Keratinocyte (primary cell): ENCODE results near the gene ATG4B. TPM values are rescaled to one million over a fixed set of nuclear protein-coding genes. Genes with fewer than 3 reads are reported as not detected.

Source experiments
- DNase-seq: peaks from one replicate; pipeline ENCODE4 v3.0.0-alpha.2; 2011; ENCODE audit warnings: low read depth, missing footprints, low spot score
- FAIRE-seq: peaks from 2 replicates; lab custom pipeline; 2011; peaks lifted over from hg19 to GRCh38; lab: Jason Lieb, UNC
- H2AFZ ChIP-seq: 2 replicates; pipeline ENCODE4 v1.6.0; 2012; ENCODE audit warnings: low read length, control low read depth, inconsistent platforms; ENCODE audit not compliant: control insufficient read depth
- H3K27ac ChIP-seq: 2 replicates; pipeline ENCODE4 v1.5.1; 2011; ENCODE audit warnings: low read length; ENCODE audit not compliant: control insufficient read depth, insufficient read depth
- H3K27me3 ChIP-seq: 3 replicates; pipeline ENCODE4 v1.6.0; 2011; ENCODE audit warnings: low read length; ENCODE audit not compliant: control insufficient read depth, insufficient read depth; ENCODE audit errors: extremely low read depth
- H3K36me3 ChIP-seq, 2 experiments: 2 replicates in 1 of 2; 3 replicates in 1 of 2; pipeline ENCODE4 v1.5.1; 2011; ENCODE audit warnings: low read length in 2 of 2, mild to moderate bottlenecking in 1 of 2; ENCODE audit not compliant: control insufficient read depth in 2 of 2, insufficient read depth in 2 of 2; ENCODE audit errors: extremely low read depth in 1 of 2
- H3K4me1 ChIP-seq: 3 replicates; pipeline ENCODE4 v1.5.1; 2011; ENCODE audit warnings: low read length; ENCODE audit not compliant: control insufficient read depth, insufficient read depth; ENCODE audit errors: extremely low read depth
- H3K4me2 ChIP-seq: 3 replicates; pipeline ENCODE4 v1.6.0; 2011; ENCODE audit warnings: low read depth, low read length; ENCODE audit not compliant: control insufficient read depth, insufficient read depth; ENCODE audit errors: extremely low read depth
- H3K4me3 ChIP-seq, 3 experiments: fragments of 200-600 bp in 1 of 3; sonication (generic) in 1 of 3; 2 replicates in 2 of 3; 3 replicates in 1 of 3; pipeline ENCODE4 v1.5.1; 2011 to 2016; ENCODE audit warnings: low read length in 3 of 3, mild to moderate bottlenecking in 3 of 3, control low read depth in 2 of 3, inconsistent platforms in 1 of 3, low read depth in 1 of 3, mixed read lengths in 1 of 3, mixed run types in 1 of 3, moderate library complexity in 1 of 3; ENCODE audit not compliant: control insufficient read depth in 2 of 3, insufficient read depth in 2 of 3; ENCODE audit errors: extremely low read depth in 1 of 3
- H3K79me2 ChIP-seq: 2 replicates; pipeline ENCODE4 v1.6.0; 2012; ENCODE audit warnings: low read length; ENCODE audit not compliant: control insufficient read depth, insufficient read depth
- H3K9ac ChIP-seq: 3 replicates; pipeline ENCODE4 v1.6.0; 2011; ENCODE audit warnings: low read length; ENCODE audit not compliant: control insufficient read depth, insufficient read depth; ENCODE audit errors: extremely low read depth
- H3K9me1 ChIP-seq: 3 replicates; pipeline ENCODE4 v1.6.0; 2011; ENCODE audit warnings: low read length; ENCODE audit not compliant: control insufficient read depth, insufficient read depth; ENCODE audit errors: extremely low read depth
- H3K9me3 ChIP-seq: 2 replicates; pipeline ENCODE4 v1.5.1; 2012; ENCODE audit warnings: low read depth, low read length; ENCODE audit not compliant: control insufficient read depth
- H4K20me1 ChIP-seq: 3 replicates; pipeline ENCODE4 v1.6.0; 2011; ENCODE audit warnings: low read length; ENCODE audit not compliant: control insufficient read depth, insufficient read depth; ENCODE audit errors: extremely low read depth
- CTCF ChIP-seq, 3 experiments: IDR thresholded peaks in 1 of 3; conservative IDR thresholded peaks in 1 of 3; optimal IDR thresholded peaks in 1 of 3; 2 replicates in 2 of 3; 3 replicates in 1 of 3; pipeline versions ENCODE3 to v1.5.1; 2011; ENCODE audit warnings: low read length in 3 of 3, mild to moderate bottlenecking in 3 of 3, moderate library complexity in 2 of 3, control low read depth in 1 of 3, inconsistent platforms in 1 of 3; ENCODE audit not compliant: insufficient read depth in 2 of 3; ENCODE audit errors: extremely low read depth in 1 of 3
- EZH2 ChIP-seq: IDR thresholded peaks from one replicate; pipeline ENCODE4 v1.6.1; 2012; ENCODE audit warnings: inconsistent platforms, mild to moderate bottlenecking, low read length, moderate library complexity
- dilution Hi-C: fragments of 300-500 bp; cut with MboI; formaldehyde crosslinking; loops from one replicate; pipeline ENCODE4 v1.7.0; 2020; ENCODE audit warnings: low sequenced_read_pairs; ENCODE audit not compliant: extremely low pct_ligation_motif_present
- polyA plus RNA-seq, 5 experiments: library from polyadenylated mRNA; depleted of rRNA in 3 of 5; stranded (reverse) in 3 of 5; stranded (forward) in 1 of 5; unstranded in 1 of 5; fragments of >200 nt; gene quantifications; 1 replicate in 1 of 5; 2 replicates in 3 of 5; 3 replicates in 1 of 5; pipeline versions ENCODE4 v1.2.1 to v1.2.3, GENCODE V29; 2011 to 2012; ENCODE audit warnings: missing spikeins in 2 of 5, low read depth in 1 of 5, low replicate concordance in 1 of 5

The ATG4B gene
- polyA plus RNA-seq, 1 donor (not counting 4 experiments of a cell fraction or from before 2014, with no cell fraction given): 69.0 TPM

- Histone ChIP-seq H3K36me3 (peaks cover 24 to 26% of the 10 kb centered on the region in 2 experiments), H3K9ac (no peak overlapping the region), H3K9me1 (no peaks in the 10 kb centered on the region), H3K4me2 (no peak overlapping the region), H4K20me1 (no peaks in the 10 kb centered on the region), H3K4me3 (no peak overlapping the region), H3K27ac (no peak overlapping the region), H3K9me3 (no peaks in the 10 kb centered on the region), H2AFZ (no peak overlapping the region), H3K79me2 (peaks cover 2% of the 10 kb centered on the region), H3K4me1 (no peaks in the 10 kb centered on the region), H3K27me3 (no peaks in the 10 kb centered on the region)
- no peak for TF ChIP-seq CTCF (optimal IDR thresholded peaks at IDR 0.05 in 1 of 3, IDR thresholded peaks at IDR 0.05 in 1 of 3, conservative IDR thresholded peaks at IDR 0.05 in 1 of 3; ENCODE audit: extremely low read depth in 1 of 3, insufficient read depth in 2 of 3, low read length in 3 of 3)
- TF ChIP-seq EZH2: no peak
- dilution Hi-C loops: no loop called here
- no peak for DNase-seq
- no peak for FAIRE-seq
These were observed 39.2 kb downstream of the ATG4B start for GRCh38 chr2:241676665-241677064.

DNA sequence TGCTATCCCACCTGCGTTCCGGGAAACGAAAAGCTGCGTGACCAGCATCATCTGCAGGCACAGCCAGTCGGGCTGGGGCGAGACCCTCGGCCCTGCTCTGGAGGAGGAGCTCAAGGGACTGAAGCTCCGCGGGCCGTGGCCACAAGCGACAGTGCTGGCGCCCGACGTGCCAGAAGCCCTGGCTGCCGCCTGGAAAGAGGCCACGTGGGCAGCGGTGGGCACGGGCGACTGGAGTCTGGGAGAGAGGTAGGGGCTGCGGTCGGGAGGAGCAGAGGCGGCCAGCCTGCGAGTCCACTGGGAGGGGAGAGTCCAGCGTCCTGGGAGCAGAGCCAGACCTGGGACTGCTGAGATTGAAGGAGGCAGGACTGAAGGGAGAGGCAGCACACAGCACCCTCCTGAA, 39.9 kb downstream of the ATG4B start:
- Histone ChIP-seq H2AFZ (no peak overlapping the region), H3K4me1 (no peaks in the 10 kb centered on the region), H4K20me1 (no peaks in the 10 kb centered on the region), H3K27me3 (no peaks in the 10 kb centered on the region), H3K9me3 (no peaks in the 10 kb centered on the region), H3K4me2 (no peak overlapping the region), H3K27ac (no peak overlapping the region), H3K9me1 (no peaks in the 10 kb centered on the region), H3K79me2 (peaks cover 2% of the 10 kb centered on the region), H3K36me3 (peaks cover 22 to 23% of the 10 kb centered on the region in 2 experiments), H3K9ac (no peak overlapping the region), H3K4me3 (no peak overlapping the region)
- no peak for FAIRE-seq
- DNase-seq: no peak
- TF ChIP-seq CTCF (optimal IDR thresholded peaks at IDR 0.05 in 1 of 3, IDR thresholded peaks at IDR 0.05 in 1 of 3, conservative IDR thresholded peaks at IDR 0.05 in 1 of 3; ENCODE audit: extremely low read depth in 1 of 3, insufficient read depth in 2 of 3, low read length in 3 of 3): no peak
- TF ChIP-seq EZH2: no peak
- dilution Hi-C loops: no loop called here
